PC-3 (cell line): ENCODE measurements around the gene AP1AR. TPM values are rescaled to one million over a fixed set of nuclear protein-coding genes. Genes with fewer than 3 reads are reported as not detected.

Experiments
- ATAC-seq: fragments of 200-7000 bp; cut with Tn5 transposase; 2 replicates; pipeline ENCODE4 v1.9.1; 2020; ENCODE audit warnings: mild to moderate bottlenecking, moderate library complexity
- BruUV-seq: library from RNA; stranded (reverse); fragments of 400-500 nt; replicated peaks from 2 replicates; lab custom pipeline; 2021; lab: Mats Ljungman, UMichigan
- CTCF ChIA-PET: fragments of 300-600 bp; sonication (Branson Sonifier 250); formaldehyde crosslinking; loops from one replicate; lab custom pipeline; 2022; ENCODE audit warnings: antibody characterized with exemption; lab: Charles Lee
- POLR2A ChIA-PET: fragments of 300-600 bp; sonication (Branson Sonifier 250); formaldehyde crosslinking; loops from one replicate; lab custom pipeline; 2022; ENCODE audit warnings: antibody characterized with exemption; ENCODE audit not compliant: unreplicated experiment; lab: Charles Lee
- DNase-seq: peaks from one replicate; pipeline ENCODE4 v3.0.0-alpha.2; 2015
- H2AFZ ChIP-seq: fragments of 300-600 bp; sonication (generic); 2 replicates; pipeline ENCODE4 v1.6.0; 2016; ENCODE audit warnings: antibody characterized with exemption, low read length
- H3F3A ChIP-seq: fragments of 300-600 bp; sonication (generic); one replicate; pipeline ENCODE4 v1.6.0; 2017; ENCODE audit warnings: antibody characterized with exemption, low read length, control low read depth, mild to moderate bottlenecking; ENCODE audit not compliant: unreplicated experiment
- H3K27ac ChIP-seq: fragments of 300-600 bp; sonication (generic); 2 replicates; pipeline ENCODE4 v1.5.1; 2016; ENCODE audit warnings: mild to moderate bottlenecking, low read length
- H3K27me3 ChIP-seq: fragments of 300-600 bp; sonication (generic); 2 replicates; pipeline ENCODE4 v1.6.1; 2016; ENCODE audit warnings: low read length, mixed read lengths
- H3K36me3 ChIP-seq: fragments of 300-600 bp; sonication (generic); 2 replicates; pipeline ENCODE4 v1.6.1; 2016; ENCODE audit warnings: low read depth, mixed run types, low read length, mixed read lengths
- H3K4me1 ChIP-seq: fragments of 300-600 bp; sonication (generic); 2 replicates; pipeline ENCODE4 v1.5.1; 2016; ENCODE audit warnings: low read length; ENCODE audit not compliant: insufficient read depth
- H3K4me2 ChIP-seq: fragments of 300-600 bp; sonication (generic); 2 replicates; pipeline ENCODE4 v1.6.0; 2016; ENCODE audit warnings: low read length
- H3K4me3 ChIP-seq: fragments of 300-600 bp; sonication (generic); 2 replicates; pipeline ENCODE4 v1.5.1; 2016; ENCODE audit warnings: mild to moderate bottlenecking, low read length, mixed read lengths
- H3K79me2 ChIP-seq: fragments of 300-600 bp; sonication (generic); 2 replicates; pipeline ENCODE4 v1.6.1; 2017; ENCODE audit warnings: low read length, mixed read lengths
- H3K9ac ChIP-seq: fragments of 300-600 bp; sonication (generic); 2 replicates; pipeline ENCODE4 v1.6.0; 2016; ENCODE audit warnings: mild to moderate bottlenecking, low read length
- H3K9me2 ChIP-seq: fragments of 300-600 bp; sonication (generic); replicated peaks from 2 replicates; pipeline ENCODE4 v1.6.1; 2016; ENCODE audit warnings: mixed run types, low read length, mixed read lengths
- H3K9me3 ChIP-seq: fragments of 300-600 bp; sonication (generic); 2 replicates; pipeline ENCODE4 v1.6.1; 2016; ENCODE audit warnings: low read length, mixed read lengths
- H4K20me1 ChIP-seq: fragments of 300-600 bp; sonication (generic); 2 replicates; pipeline ENCODE4 v1.6.1; 2016; ENCODE audit warnings: low read length, mixed read lengths
- EZH2 ChIP-seq: fragments of 300-600 bp; sonication (generic); IDR thresholded peaks from one replicate; pipeline ENCODE4 v1.6.1; 2017; ENCODE audit warnings: antibody characterized with exemption, mild to moderate bottlenecking, low read length; ENCODE audit not compliant: unreplicated experiment
- EZH2phosphoT487 ChIP-seq: fragments of 300-600 bp; sonication (generic); IDR thresholded peaks from 2 replicates; pipeline ENCODE4 v1.6.1; 2018; ENCODE audit warnings: mild to moderate bottlenecking, antibody characterized with exemption, low read length, borderline replicate concordance
- intact Hi-C: fragments of 100-400 bp; cut with micrococcal nuclease; formaldehyde crosslinking; loops from 2 replicates; pipeline ENCODE4 v1.9.0; 2023
- total RNA-seq: library from RNA; depleted of rRNA; stranded (reverse); fragments of >200 nt; gene quantifications from 2 replicates; pipeline ENCODE4 v1.2.3, GENCODE V29; 2014
- TF ChIP-seq, protein P1 (sequence below): fragments of 300-600 bp; sonication (generic); conservative IDR thresholded peaks from 2 replicates; pipeline ENCODE4 v1.5.1; 2017; ENCODE audit warnings: antibody characterized with exemption, low read depth, mild to moderate bottlenecking, low read length

Gene AP1AR
- total RNA-seq, 1 experiment from 2014 or later, result 34.6 TPM

DNA sequence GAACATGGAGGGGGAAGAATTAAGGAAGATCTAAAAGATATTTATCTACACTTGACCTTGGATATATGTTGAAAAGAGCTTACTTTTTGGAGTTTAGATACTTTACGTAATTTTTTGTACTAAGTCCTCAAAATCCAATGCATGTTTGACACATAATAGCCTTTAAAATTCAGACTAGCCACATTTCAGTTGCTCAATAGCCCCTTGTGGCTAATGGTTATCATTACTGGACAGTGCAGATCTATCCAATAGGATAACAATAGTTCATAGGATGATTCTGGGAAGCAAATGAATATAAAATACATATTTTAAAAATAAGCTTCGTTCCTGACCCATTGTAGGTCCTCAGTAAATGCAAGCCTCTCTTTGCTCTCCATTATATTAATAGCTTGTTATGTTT is 13.8 kb downstream of the AP1AR start:
- no peak overlapping the region for H3K9ac ChIP-seq
- H3K27ac ChIP-seq, result no peak overlapping the region
- intact Hi-C loops, result no loop called here
- H3K4me1 ChIP-seq, result no peaks in the 10 kb centered on the region
- no peaks in the 10 kb centered on the region for H3K9me2 ChIP-seq
- H3F3A ChIP-seq, result no peaks in the 10 kb centered on the region
- POLR2A ChIA-PET, result no interaction called here
- no TSS peak for BruUV-seq
- H4K20me1 ChIP-seq, result no peaks in the 10 kb centered on the region; the same call in 1 of the 2 replicates
- TF ChIP-seq, protein P1, sequence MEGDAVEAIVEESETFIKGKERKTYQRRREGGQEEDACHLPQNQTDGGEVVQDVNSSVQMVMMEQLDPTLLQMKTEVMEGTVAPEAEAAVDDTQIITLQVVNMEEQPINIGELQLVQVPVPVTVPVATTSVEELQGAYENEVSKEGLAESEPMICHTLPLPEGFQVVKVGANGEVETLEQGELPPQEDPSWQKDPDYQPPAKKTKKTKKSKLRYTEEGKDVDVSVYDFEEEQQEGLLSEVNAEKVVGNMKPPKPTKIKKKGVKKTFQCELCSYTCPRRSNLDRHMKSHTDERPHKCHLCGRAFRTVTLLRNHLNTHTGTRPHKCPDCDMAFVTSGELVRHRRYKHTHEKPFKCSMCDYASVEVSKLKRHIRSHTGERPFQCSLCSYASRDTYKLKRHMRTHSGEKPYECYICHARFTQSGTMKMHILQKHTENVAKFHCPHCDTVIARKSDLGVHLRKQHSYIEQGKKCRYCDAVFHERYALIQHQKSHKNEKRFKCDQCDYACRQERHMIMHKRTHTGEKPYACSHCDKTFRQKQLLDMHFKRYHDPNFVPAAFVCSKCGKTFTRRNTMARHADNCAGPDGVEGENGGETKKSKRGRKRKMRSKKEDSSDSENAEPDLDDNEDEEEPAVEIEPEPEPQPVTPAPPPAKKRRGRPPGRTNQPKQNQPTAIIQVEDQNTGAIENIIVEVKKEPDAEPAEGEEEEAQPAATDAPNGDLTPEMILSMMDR, result no peak; the same call in 1 of the 2 replicates
- TF ChIP-seq EZH2phosphoT487, result no peak
- TF ChIP-seq EZH2, result no peak
- no peak overlapping the region for H3K4me2 ChIP-seq
- CTCF ChIA-PET, result no interaction called here
- no peak for ATAC-seq
- H3K36me3 ChIP-seq, result no peaks in the 10 kb centered on the region
- peak; percentile 9 for DNase-seq
- no peaks in the 10 kb centered on the region for H3K9me3 ChIP-seq
- H2AFZ ChIP-seq, result no peak overlapping the region
- H3K27me3 ChIP-seq, result no peaks in the 10 kb centered on the region
- no peak overlapping the region for H3K4me3 ChIP-seq
- H3K79me2 ChIP-seq, result peaks cover 47% of the 10 kb centered on the region

DNA sequence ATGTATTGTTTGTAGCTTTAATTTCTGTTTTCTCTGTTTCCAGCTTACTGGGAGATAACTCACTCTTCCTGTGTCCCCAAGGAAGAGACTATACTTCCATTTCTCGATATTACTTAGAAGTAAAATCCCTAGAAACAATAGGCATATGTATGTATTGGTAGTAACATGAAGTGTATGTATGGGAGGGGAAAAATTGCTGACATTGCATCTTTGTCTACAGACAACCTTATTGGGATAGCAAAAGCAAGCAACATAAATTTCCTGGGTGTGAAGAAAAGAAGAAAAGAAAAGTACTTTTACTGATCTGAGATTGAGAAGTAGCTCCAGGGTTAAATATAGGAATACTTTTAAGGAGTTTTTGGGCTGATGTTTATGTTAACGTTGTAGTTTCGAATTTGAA is 15.4 kb downstream of the AP1AR start:
- Histone ChIP-seq H3K9me3 (no peaks in the 10 kb centered on the region), H3K27me3 (no peaks in the 10 kb centered on the region), H3K4me2 (no peak overlapping the region), H3K9ac (no peak overlapping the region), H3K36me3 (no peaks in the 10 kb centered on the region), H3K9me2 (no peaks in the 10 kb centered on the region), H3F3A (no peaks in the 10 kb centered on the region), H4K20me1 (no peaks in the 10 kb centered on the region; the same call in 1 of the 2 replicates), H3K79me2 (peaks cover 42% of the 10 kb centered on the region), H3K27ac (no peak overlapping the region), H3K4me1 (no peaks in the 10 kb centered on the region), H2AFZ (no peak overlapping the region), H3K4me3 (no peak overlapping the region)
- no TSS peak for BruUV-seq
- intact Hi-C loops, result no loop called here
- DNase-seq (no peak), ATAC-seq (no peak)
- POLR2A ChIA-PET, result no interaction called here
- CTCF ChIA-PET, result no interaction called here
- TF ChIP-seq, protein P1, result no peak
- TF ChIP-seq EZH2, result no peak
- no peak for TF ChIP-seq EZH2phosphoT487

- ChIA-PET POLR2A (no interaction called here), CTCF (no interaction called here)
- H3K27me3 ChIP-seq, result no peaks in the 10 kb centered on the region
- no peaks in the 10 kb centered on the region for H3K4me1 ChIP-seq
- intact Hi-C loops, result no loop called here
- no peaks in the 10 kb centered on the region for H3K36me3 ChIP-seq
- no peak overlapping the region for H3K9ac ChIP-seq
- ATAC-seq, result no peak
- peaks cover 14% of the 10 kb centered on the region; the same call in 1 of the 2 replicates for H3K79me2 ChIP-seq
- no peaks in the 10 kb centered on the region for H3F3A ChIP-seq
- H3K9me2 ChIP-seq, result no peaks in the 10 kb centered on the region
- H3K4me3 ChIP-seq, result no peak overlapping the region
- TF ChIP-seq, protein P1, result no peak
- TF ChIP-seq EZH2 (no peak), EZH2phosphoT487 (no peak)
- no peak for DNase-seq
- no peaks in the 10 kb centered on the region for H3K9me3 ChIP-seq
- no peak overlapping the region for H3K27ac ChIP-seq
- BruUV-seq, result no TSS peak
- no peak overlapping the region for H2AFZ ChIP-seq
- H3K4me2 ChIP-seq, result no peak overlapping the region
- H4K20me1 ChIP-seq, result no peaks in the 10 kb centered on the region
Observed at GRCh38 chr4:112251019-112251643, 19.5 kb downstream of the AP1AR start.
